ENCODE data around the gene SUB1.

Gene SUB1

DNA sequence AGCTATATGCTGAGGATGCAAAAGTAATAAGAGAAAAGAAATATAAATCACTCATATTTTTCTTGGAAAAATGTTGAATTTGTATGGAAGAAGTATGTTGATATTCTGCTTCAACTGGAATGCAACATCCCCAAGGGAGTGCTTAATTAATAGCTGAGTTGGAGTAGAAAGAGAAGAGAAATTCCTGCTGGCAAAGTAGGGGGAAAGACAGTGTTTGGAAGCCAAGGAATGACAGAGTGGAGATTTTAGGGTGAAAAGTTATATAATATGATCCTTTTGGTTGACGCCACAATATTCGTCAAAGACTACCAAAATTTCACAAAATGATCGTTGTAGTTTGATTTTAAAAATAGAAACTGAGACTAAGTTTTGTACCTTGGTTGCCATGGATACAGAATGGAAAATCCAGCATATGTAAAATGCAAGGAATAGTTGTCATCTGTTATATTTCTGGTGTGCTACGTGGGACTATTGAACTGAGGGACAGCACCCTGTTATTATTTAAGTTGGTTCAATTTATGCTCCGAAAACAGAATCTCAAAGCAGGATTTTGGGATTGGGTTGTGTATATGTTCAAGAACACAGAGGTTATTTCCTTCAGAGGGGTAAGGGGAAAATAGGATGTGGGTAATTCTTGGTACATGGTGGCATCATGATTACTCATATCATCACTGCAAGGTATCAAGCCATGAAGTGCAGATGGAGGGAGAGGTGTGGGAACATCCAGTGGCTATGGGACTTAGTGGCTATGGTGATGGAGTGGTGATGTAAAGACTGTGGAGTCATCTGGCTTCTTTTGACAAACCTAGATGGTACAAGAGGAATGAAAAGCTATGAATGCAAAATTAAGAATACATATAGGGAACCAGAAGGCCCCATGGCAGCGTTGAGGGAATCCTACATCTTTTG is 61.0 kb downstream of the SUB1 start:
- peak; percentile 16 for DNase-seq

DNA sequence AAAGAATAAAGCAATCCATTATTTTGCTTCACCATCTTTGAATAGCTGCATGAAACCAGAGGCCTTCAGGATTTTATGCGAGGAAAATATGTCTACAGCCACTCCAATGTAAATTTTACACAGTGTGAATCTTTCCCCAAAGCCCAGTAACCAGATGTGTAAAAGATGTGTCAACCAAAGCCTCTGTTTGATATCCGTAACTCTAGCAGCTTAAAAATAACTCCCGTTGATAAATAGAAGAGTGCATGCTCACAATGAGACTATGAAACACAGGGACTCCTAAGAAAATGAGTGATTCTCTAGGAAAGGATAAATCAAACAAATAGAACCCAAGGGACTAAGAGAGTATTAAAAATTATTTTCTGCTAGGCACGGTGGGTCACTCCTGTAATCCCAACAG is 65.7 kb downstream of the SUB1 start:
- DNase-seq: no peak

DNA sequence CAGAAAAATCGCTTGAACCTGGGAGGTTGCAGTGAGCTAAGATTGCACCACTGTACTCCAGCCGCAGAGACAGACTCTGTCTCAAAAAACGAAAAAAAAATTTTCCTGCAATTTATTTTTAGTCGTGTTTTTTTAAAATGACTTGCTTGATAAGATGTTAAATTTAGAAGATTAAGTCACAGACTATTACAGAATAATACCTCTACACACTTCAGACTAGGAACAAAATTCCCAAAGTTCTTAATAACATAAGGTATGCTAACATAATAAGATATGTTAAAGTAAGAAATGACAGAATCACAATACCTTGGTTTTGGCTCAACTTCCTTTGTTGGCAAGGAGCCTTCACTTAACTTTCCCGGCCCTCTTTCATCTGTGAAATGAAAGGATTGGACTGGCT is 66.3 kb downstream of the SUB1 start:
- DNase-seq: no peak

Measured in activated CD4-positive, alpha-beta T cell treated with anti-CD3 and anti-CD28 coated beads, Interleukin-2, Interleukin-6, amounts not matched to agents 100 ng/mL and 50 ng/mL, durations not matched to agents 16 hours and 8 hours (primary cell).